Peyer's patch (tissue), 4 donors: ENCODE measurements around the gene AKT1. TPM values are rescaled to one million over a fixed set of nuclear protein-coding genes. Genes with fewer than 3 reads are reported as not detected.

Experiments used
- DNase-seq, 3 donors: peaks; one replicate each; pipeline ENCODE4 v3.0.0-alpha.2; 2017 to 2019
- H3K27ac ChIP-seq, 4 donors: fragments of 200-600 bp; sonication (generic); one replicate each; pipeline ENCODE4 v1.5.1; 2016 to 2019
- H3K27me3 ChIP-seq, 2 donors: fragments of 200-600 bp; sonication (generic); one replicate each; pipeline ENCODE4 v1.5.1; 2019
- H3K36me3 ChIP-seq, 3 donors: fragments of 200-600 bp; sonication (generic); one replicate each; pipeline ENCODE4 v1.5.1; 2016 to 2019
- H3K4me1 ChIP-seq, 4 donors: fragments of 200-600 bp; sonication (generic); one replicate each; pipeline ENCODE4 v1.5.1; 2016 to 2019
- H3K4me3 ChIP-seq, 4 donors: fragments of 200-600 bp; sonication (generic); 1 replicate in 3 of 4; 2 replicates in 1 of 4; pipeline ENCODE4 v1.5.1; 2016 to 2019; ENCODE audit warnings: mild to moderate bottlenecking in 1 of 4
- H3K9me3 ChIP-seq, 4 donors: fragments of 200-600 bp; sonication (generic); one replicate each; pipeline ENCODE4 v1.5.1; 2016 to 2019; ENCODE audit warnings: mild to moderate bottlenecking in 1 of 4
- CTCF ChIP-seq, 6 experiments: fragments of 450-650 bp in 4 of 6; fragments of 200-600 bp in 2 of 6; sonication (generic) in 1 of 6; IDR thresholded peaks; one replicate each; pipeline ENCODE4 v1.5.1; 2017 to 2019; ENCODE audit warnings: antibody characterized with exemption in 6 of 6, mild to moderate bottlenecking in 3 of 6, moderate library complexity in 1 of 6
- POLR2A ChIP-seq, 2 donors: fragments of 450-650 bp; IDR thresholded peaks; one replicate each; pipeline ENCODE4 v1.5.1; 2017; ENCODE audit warnings: antibody characterized with exemption in 2 of 2, mild to moderate bottlenecking in 2 of 2, moderate library complexity in 2 of 2
- total RNA-seq, 4 donors: library from RNA; depleted of rRNA; stranded (reverse); fragments of >200 nt; gene quantifications; one replicate each; pipeline ENCODE4 v1.1.0, GENCODE V29; 2016

Gene AKT1
- total RNA-seq, 4 donors from 2014 or later = 85.6 to 259 (median 111) TPM

DNA sequence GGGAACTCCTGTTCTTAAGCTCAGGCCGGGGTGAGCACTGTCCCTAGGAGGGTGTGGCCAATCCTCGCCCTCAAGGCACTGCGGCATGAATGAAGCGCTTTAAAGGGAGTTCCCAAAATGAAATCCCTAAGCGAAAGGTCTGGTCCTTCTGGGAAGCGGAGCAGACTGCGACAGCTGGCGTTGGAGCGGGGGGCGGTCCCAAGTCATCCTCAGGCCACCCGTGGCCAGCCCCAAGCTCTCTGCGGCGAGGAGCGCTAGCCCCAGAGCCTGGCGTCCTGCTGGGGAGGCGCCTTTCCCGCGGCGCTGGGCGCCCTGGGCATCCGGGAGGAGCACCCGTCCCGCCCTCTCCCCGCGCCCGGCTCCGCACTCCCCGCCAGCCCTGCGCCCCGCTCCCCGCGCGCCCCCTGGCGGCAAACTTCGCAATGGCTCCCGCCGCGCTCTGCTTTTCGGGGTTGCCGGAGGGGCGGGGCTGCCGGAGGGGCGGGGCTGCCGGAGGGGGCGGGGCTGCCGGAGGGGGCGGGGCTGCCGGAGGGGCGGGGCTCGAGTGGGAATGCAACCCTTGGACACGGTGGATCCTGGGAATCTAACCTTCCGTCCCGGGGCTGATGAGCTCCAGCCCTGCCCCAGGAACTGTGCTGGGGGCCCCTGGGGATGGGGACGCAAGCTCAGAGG, 30.8 kb upstream of the AKT1 start:
- TF ChIP-seq POLR2A (IDR thresholded peaks at IDR 0.05) (peak; percentile 26 to 63), CTCF (IDR thresholded peaks at IDR 0.05) (peak; percentile 78 to 98 (median 85))
- no peaks in the 10 kb centered on the region for H3K36me3 ChIP-seq
- peak overlapping the region; percentile 55 to 89 (median 66) for H3K27ac ChIP-seq

GRCh38 chr14:104824353-104824997, 28.9 kb upstream of the AKT1 start:
- no peak for TF ChIP-seq CTCF (IDR thresholded peaks at IDR 0.05)
- TF ChIP-seq POLR2A (IDR thresholded peaks at IDR 0.05) = no peak
- Histone ChIP-seq H3K27me3 (no peaks in the 10 kb centered on the region), H3K27ac (no peak overlapping the region), H3K36me3 (no peaks in the 10 kb centered on the region), H3K4me3 (no peak overlapping the region), H3K4me1 (peaks cover 4 to 22% (median 15%) of the 10 kb centered on the region in 4 donors), H3K9me3 (no peaks in the 10 kb centered on the region)
- no peak for DNase-seq

More for the DNA sequence above, 30.8 kb upstream of the AKT1 start:
- DNase-seq = peak; percentile 86 to 98 (median 96)
- H3K27me3 ChIP-seq = no peaks in the 10 kb centered on the region
- peaks cover 4 to 22% (median 15%) of the 10 kb centered on the region in 4 donors for H3K4me1 ChIP-seq
- no peaks in the 10 kb centered on the region for H3K9me3 ChIP-seq
- H3K4me3 ChIP-seq = peak overlapping the region; percentile 43 to 67 (median 60)

DNA sequence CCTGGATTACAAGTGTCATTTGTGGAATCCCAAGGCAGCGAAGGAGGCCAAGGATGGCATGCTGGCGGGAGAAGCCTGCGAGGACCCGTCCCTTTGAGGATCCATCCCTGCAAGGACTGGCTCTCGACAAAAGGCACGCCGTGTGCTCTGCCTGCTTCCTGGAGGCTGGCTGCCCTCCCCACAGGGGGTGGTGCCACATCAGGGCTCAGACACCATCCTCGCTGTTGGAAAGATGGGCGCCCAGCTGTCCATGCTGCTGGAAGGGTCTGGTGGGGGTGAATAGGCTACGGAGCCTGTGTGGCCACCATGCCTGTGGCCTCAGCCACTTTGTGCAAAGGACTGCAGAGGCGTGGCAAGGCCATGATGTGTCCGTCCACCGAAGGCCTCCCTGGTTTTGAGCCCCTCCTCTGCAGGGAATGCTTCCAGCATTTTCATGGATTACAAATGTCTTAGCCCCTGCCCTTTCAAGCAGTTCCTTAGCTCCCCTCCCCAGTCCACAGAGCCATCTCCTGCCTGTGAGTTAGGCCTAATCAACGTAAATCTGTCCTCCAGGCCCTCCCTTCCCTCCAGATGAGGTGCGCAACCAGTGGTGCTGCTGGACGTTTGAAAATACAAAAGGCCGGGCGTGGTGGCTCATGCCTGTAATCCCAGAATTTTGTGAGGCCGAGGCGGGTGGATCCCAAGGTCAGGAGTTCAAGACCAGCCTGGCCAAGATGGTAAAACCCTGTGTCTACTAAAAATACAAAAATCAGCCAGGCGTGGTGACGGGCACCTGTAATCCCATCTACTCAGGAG, 27.5 kb upstream of the AKT1 start:
- Histone ChIP-seq H3K36me3 (no peaks in the 10 kb centered on the region), H3K27me3 (no peaks in the 10 kb centered on the region), H3K27ac (no peak overlapping the region), H3K4me1 (peaks cover 4 to 21% (median 15%) of the 10 kb centered on the region in 4 donors), H3K4me3 (no peak overlapping the region), H3K9me3 (no peaks in the 10 kb centered on the region)
- peak in 1 of 3 donors; percentile 42 for DNase-seq
- TF ChIP-seq POLR2A (IDR thresholded peaks at IDR 0.05) (no peak), CTCF (IDR thresholded peaks at IDR 0.05) (no peak)

GRCh38 chr14:104821971-104822608, 26.5 kb upstream of the AKT1 start:
- TF ChIP-seq CTCF (IDR thresholded peaks at IDR 0.05) = no peak
- Histone ChIP-seq H3K4me3 (no peak overlapping the region), H3K9me3 (no peaks in the 10 kb centered on the region), H3K36me3 (no peaks in the 10 kb centered on the region), H3K27me3 (no peaks in the 10 kb centered on the region), H3K27ac (no peak overlapping the region), H3K4me1 (peaks cover 4 to 15% (median 10%) of the 10 kb centered on the region in 4 donors)
- peak in 1 of 3 donors; percentile 38 for DNase-seq

GRCh38 chr14:104821229-104821945, 25.8 kb upstream of the AKT1 start:
- H3K4me3 ChIP-seq = no peak overlapping the region
- peak in 1 of 3 donors; percentile 38 for DNase-seq
- H3K27ac ChIP-seq = no peak overlapping the region
- no peaks in the 10 kb centered on the region for H3K9me3 ChIP-seq
- peaks cover 5 to 19% (median 12%) of the 10 kb centered on the region in 4 donors for H3K4me1 ChIP-seq
- no peaks in the 10 kb centered on the region for H3K36me3 ChIP-seq
- TF ChIP-seq POLR2A (IDR thresholded peaks at IDR 0.05) (no peak), CTCF (IDR thresholded peaks at IDR 0.05) (no peak)
- H3K27me3 ChIP-seq = no peaks in the 10 kb centered on the region
